ENCODE results near the gene PRKCQ.

The PRKCQ gene

DNA sequence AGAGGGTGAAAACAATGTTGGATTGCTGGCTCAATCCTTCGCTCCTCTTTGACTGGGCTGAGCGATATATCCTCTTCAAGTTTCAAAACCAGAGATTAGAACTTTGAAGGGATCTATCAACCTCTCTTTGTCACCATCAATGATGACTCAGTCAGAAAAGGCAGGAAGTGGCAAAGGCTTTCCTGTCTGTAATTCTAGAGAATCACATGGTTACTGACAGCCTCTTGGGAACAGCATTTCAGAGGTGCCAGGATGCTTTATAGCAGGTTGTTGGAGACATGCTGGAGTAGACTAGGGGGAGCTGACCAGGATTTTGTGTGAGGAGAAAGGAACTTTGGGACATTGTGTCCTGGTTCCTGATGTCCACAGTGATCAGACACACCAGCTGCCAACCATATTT lies 81.3 kb downstream of the PRKCQ start:
- Histone ChIP-seq H3K4me1 (ENCODE audit: insufficient read depth, low read length) (peaks cover 43% of the 10 kb centered on the region), H4K20me1 (ENCODE audit: insufficient read depth, low read length) (no peaks in the 10 kb centered on the region), H3K79me2 (ENCODE audit: insufficient read depth, low read length) (no peaks in the 10 kb centered on the region), H3K4me2 (ENCODE audit: insufficient read depth, low read length) (peak overlapping the region; percentile 2; the same call in 1 of the 2 replicates), H3K9me3 (ENCODE audit: insufficient read depth, low read length, severe bottlenecking) (no peaks in the 10 kb centered on the region), H3K4me3 (ENCODE audit: low read depth in 1 of 2, low read length in 2 of 2) (no peak overlapping the region), H3K27ac (ENCODE audit: low read length) (peak overlapping the region; percentile 67), H3K27me3 (ENCODE audit: insufficient read depth, low read length, poor library complexity) (no peaks in the 10 kb centered on the region), H2AFZ (ENCODE audit: low read depth, low read length) (no peak overlapping the region), H3K36me3 (ENCODE audit: insufficient read depth, low read length) (peaks cover 64% of the 10 kb centered on the region), H3K9ac (ENCODE audit: low read depth, low read length) (no peak overlapping the region)
- DNase-seq, result peak; percentile 65
- TF ChIP-seq, protein P1, sequence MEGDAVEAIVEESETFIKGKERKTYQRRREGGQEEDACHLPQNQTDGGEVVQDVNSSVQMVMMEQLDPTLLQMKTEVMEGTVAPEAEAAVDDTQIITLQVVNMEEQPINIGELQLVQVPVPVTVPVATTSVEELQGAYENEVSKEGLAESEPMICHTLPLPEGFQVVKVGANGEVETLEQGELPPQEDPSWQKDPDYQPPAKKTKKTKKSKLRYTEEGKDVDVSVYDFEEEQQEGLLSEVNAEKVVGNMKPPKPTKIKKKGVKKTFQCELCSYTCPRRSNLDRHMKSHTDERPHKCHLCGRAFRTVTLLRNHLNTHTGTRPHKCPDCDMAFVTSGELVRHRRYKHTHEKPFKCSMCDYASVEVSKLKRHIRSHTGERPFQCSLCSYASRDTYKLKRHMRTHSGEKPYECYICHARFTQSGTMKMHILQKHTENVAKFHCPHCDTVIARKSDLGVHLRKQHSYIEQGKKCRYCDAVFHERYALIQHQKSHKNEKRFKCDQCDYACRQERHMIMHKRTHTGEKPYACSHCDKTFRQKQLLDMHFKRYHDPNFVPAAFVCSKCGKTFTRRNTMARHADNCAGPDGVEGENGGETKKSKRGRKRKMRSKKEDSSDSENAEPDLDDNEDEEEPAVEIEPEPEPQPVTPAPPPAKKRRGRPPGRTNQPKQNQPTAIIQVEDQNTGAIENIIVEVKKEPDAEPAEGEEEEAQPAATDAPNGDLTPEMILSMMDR (IDR thresholded peaks at IDR 0.05; ENCODE audit: borderline replicate concordance, extremely low read depth, low read length, poor library complexity, severe bottlenecking), result no peak
- no peak for TF ChIP-seq EZH2 (IDR thresholded peaks at IDR 0.05; ENCODE audit: borderline replicate concordance, low read depth, low read length, severe bottlenecking)
- peak; percentile 86 for ATAC-seq (ENCODE audit: insufficient read depth, low read depth)

DNA sequence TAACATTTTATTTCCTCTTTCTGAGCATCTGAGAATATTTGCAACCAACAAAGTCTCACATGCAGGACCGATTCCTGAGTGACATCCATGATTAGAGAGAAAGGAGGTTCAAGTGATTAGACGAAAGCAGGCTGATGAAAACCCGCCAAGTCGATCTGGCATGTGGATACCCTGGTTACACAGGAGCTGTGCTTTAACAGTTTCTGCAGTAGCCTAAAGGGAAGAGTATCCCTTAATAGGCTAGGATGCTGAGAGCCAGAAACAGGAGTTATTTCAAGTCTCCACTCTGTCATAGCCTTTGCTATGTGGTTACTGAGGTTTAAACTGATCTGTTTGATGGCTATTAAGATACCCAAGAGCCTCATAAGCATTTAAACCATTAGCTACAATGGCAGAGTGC lies 82.5 kb downstream of the PRKCQ start:
- TF ChIP-seq, protein P1 (IDR thresholded peaks at IDR 0.05; ENCODE audit: borderline replicate concordance, extremely low read depth, low read length, poor library complexity, severe bottlenecking), result no peak
- no peak for TF ChIP-seq EZH2 (IDR thresholded peaks at IDR 0.05; ENCODE audit: borderline replicate concordance, low read depth, low read length, severe bottlenecking)
- no peak overlapping the region for H3K4me2 ChIP-seq (ENCODE audit: insufficient read depth, low read length)
- H3K36me3 ChIP-seq (ENCODE audit: insufficient read depth, low read length), result peaks cover 71% of the 10 kb centered on the region
- no peak overlapping the region for H2AFZ ChIP-seq (ENCODE audit: low read depth, low read length)
- peak overlapping the region; percentile 67; the same call in 1 of the 2 replicates for H3K27ac ChIP-seq (ENCODE audit: low read length)
- H3K27me3 ChIP-seq (ENCODE audit: insufficient read depth, low read length, poor library complexity), result no peaks in the 10 kb centered on the region
- no peak overlapping the region for H3K9ac ChIP-seq (ENCODE audit: low read depth, low read length)
- H3K79me2 ChIP-seq (ENCODE audit: insufficient read depth, low read length), result no peaks in the 10 kb centered on the region
- H3K4me1 ChIP-seq (ENCODE audit: insufficient read depth, low read length), result peaks cover 45% of the 10 kb centered on the region
- no peak for ATAC-seq (ENCODE audit: insufficient read depth, low read depth)
- H3K9me3 ChIP-seq (ENCODE audit: insufficient read depth, low read length, severe bottlenecking), result no peaks in the 10 kb centered on the region
- no peaks in the 10 kb centered on the region for H4K20me1 ChIP-seq (ENCODE audit: insufficient read depth, low read length)
- no peak for DNase-seq
- H3K4me3 ChIP-seq (ENCODE audit: low read depth in 1 of 2, low read length in 2 of 2), result no peak overlapping the region

DNA sequence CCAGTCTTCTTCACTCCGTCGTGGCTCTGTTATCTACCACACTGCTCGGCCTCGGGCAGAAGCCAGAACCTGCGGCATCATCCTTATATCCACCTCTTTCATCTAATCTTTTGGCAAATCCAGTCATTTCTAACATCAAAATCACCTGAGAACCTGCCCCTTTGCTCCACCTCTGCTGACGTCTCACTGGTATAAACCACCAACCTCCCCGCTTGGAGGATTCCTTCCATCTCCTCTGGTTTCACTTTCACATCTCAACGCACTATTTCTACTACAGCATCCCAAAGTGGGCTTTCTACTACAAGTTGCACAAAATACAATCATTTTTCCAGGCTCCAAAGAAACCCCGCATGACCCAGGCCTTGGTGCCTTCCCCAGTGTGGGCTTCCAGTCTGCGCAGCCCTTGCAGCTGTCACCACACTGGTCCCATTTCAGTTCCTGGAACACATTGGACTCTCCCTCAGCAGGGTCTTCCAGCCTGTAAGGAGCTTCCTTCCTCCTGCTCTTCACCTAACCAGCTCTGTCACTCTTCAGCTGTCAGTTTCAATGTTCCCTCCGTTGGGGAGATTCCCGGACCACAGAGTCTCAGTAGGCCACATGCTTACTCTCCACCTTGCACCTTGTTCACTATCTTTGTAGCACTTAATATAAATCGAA lies 85.0 kb downstream of the PRKCQ start:
- Histone ChIP-seq H4K20me1 (ENCODE audit: insufficient read depth, low read length) (no peaks in the 10 kb centered on the region), H3K4me1 (ENCODE audit: insufficient read depth, low read length) (peaks cover 45% of the 10 kb centered on the region), H3K79me2 (ENCODE audit: insufficient read depth, low read length) (no peaks in the 10 kb centered on the region), H3K36me3 (ENCODE audit: insufficient read depth, low read length) (peaks cover 80% of the 10 kb centered on the region), H3K27ac (ENCODE audit: low read length) (peak overlapping the region; percentile 76), H3K4me3 (ENCODE audit: low read depth in 1 of 2, low read length in 2 of 2) (peak overlapping the region in 1 of 2 experiments; percentile 32; a peak in 2 of 4 replicates), H3K9me3 (ENCODE audit: insufficient read depth, low read length, severe bottlenecking) (no peaks in the 10 kb centered on the region), H3K4me2 (ENCODE audit: insufficient read depth, low read length) (peak overlapping the region; percentile 51), H2AFZ (ENCODE audit: low read depth, low read length) (peak overlapping the region; percentile 38; the same call in 1 of the 2 replicates), H3K9ac (ENCODE audit: low read depth, low read length) (peak overlapping the region; percentile 29), H3K27me3 (ENCODE audit: insufficient read depth, low read length, poor library complexity) (no peaks in the 10 kb centered on the region)
- ATAC-seq (ENCODE audit: insufficient read depth, low read depth), result peak; percentile 79
- peak; percentile 61 for DNase-seq
- TF ChIP-seq, protein P1 (IDR thresholded peaks at IDR 0.05; ENCODE audit: borderline replicate concordance, extremely low read depth, low read length, poor library complexity, severe bottlenecking), result no peak
- no peak for TF ChIP-seq EZH2 (IDR thresholded peaks at IDR 0.05; ENCODE audit: borderline replicate concordance, low read depth, low read length, severe bottlenecking)
